SK-N-SH treated with all-trans-retinoic acid at 6 μM for 48 hours (cell line): ENCODE data around the gene MPZL2.

Experiments
- ATAC-seq: fragments of 200-7000 bp; cut with Tn5 transposase; 3 replicates; pipeline ENCODE4 v1.9.1; 2020; ENCODE audit warnings: mild to moderate bottlenecking, moderate library complexity
- ARNTL ChIP-seq: fragments of 450-650 bp; formaldehyde crosslinking; IDR thresholded peaks from 2 replicates; pipeline ENCODE4 v1.5.0; 2020; ENCODE audit warnings: low read depth, mild to moderate bottlenecking, moderate library complexity, borderline replicate concordance
- BACH2 ChIP-seq: fragments of 250-450 bp; sonication (Bioruptor Pico); IDR thresholded peaks from 2 replicates; pipeline ENCODE4 v1.9.0; 2021; ENCODE audit warnings: mild to moderate bottlenecking, borderline replicate concordance
- CSDC2 ChIP-seq: fragments of 250-450 bp; sonication (Bioruptor Pico); IDR thresholded peaks from 2 replicates; pipeline ENCODE4 v1.5.0; 2020; ENCODE audit warnings: mild to moderate bottlenecking, moderate library complexity
- ESRRG ChIP-seq: fragments of 250-450 bp; sonication (Bioruptor Pico); IDR thresholded peaks from 2 replicates; pipeline ENCODE4 v1.6.1; 2021; ENCODE audit warnings: mild to moderate bottlenecking
- GLIS3 ChIP-seq: fragments of 250-450 bp; sonication (Bioruptor Pico); IDR thresholded peaks from 2 replicates; pipeline ENCODE4 v1.5.0; 2020; ENCODE audit warnings: mild to moderate bottlenecking, moderate library complexity
- ISL1 ChIP-seq: fragments of 250-450 bp; sonication (Bioruptor Pico); IDR thresholded peaks from 2 replicates; pipeline ENCODE4 v2.1.2; 2022; ENCODE audit warnings: mild to moderate bottlenecking, moderate library complexity
- OSR1 ChIP-seq: fragments of 250-450 bp; sonication (Bioruptor Pico); IDR thresholded peaks from 2 replicates; pipeline ENCODE4 v1.8.0; 2022; ENCODE audit warnings: moderate library complexity, mild to moderate bottlenecking, inconsistent platforms
- PPARA ChIP-seq: fragments of 250-450 bp; sonication (Bioruptor Pico); IDR thresholded peaks from 2 replicates; pipeline ENCODE4 v1.5.0; 2020; ENCODE audit warnings: mild to moderate bottlenecking, borderline replicate concordance
- RARB ChIP-seq: fragments of 250-450 bp; sonication (Bioruptor Pico); IDR thresholded peaks from 2 replicates; pipeline ENCODE4 v1.8.0; 2021; ENCODE audit warnings: mild to moderate bottlenecking, moderate library complexity
- SNAI2 ChIP-seq: fragments of 250-450 bp; sonication (Bioruptor Pico); IDR thresholded peaks from 2 replicates; pipeline ENCODE4 v1.5.0; 2020; ENCODE audit warnings: mild to moderate bottlenecking, moderate library complexity
- TCF4 ChIP-seq: fragments of 250-450 bp; sonication (Bioruptor Pico); IDR thresholded peaks from 2 replicates; pipeline ENCODE4 v1.8.0; 2021; ENCODE audit warnings: mild to moderate bottlenecking, moderate library complexity, borderline replicate concordance
- TOX ChIP-seq: fragments of 250-450 bp; sonication (Bioruptor Pico); IDR thresholded peaks from 2 replicates; pipeline ENCODE4 v1.8.0; 2021; ENCODE audit warnings: mild to moderate bottlenecking, moderate library complexity, borderline replicate concordance
- ZC3H10 ChIP-seq: fragments of 250-450 bp; sonication (Bioruptor Pico); IDR thresholded peaks from 2 replicates; pipeline ENCODE4 v1.5.1; 2021; ENCODE audit warnings: mild to moderate bottlenecking, moderate library complexity
- ZFP3 ChIP-seq: fragments of 250-450 bp; sonication (Bioruptor Pico); IDR thresholded peaks from 2 replicates; pipeline ENCODE4 v1.5.0; 2020; ENCODE audit warnings: mild to moderate bottlenecking, moderate library complexity
- ZFP30 ChIP-seq: fragments of 450-650 bp; formaldehyde crosslinking; IDR thresholded peaks from 2 replicates; pipeline ENCODE4 v1.5.0; 2022; ENCODE audit warnings: mild to moderate bottlenecking, moderate library complexity
- ZNF565 ChIP-seq: fragments of 450-650 bp; formaldehyde crosslinking; conservative IDR thresholded peaks from 2 replicates; pipeline ENCODE4 v1.5.0; 2020; ENCODE audit warnings: low read depth, mild to moderate bottlenecking, moderate library complexity
- ZNF70 ChIP-seq: fragments of 450-650 bp; formaldehyde crosslinking; IDR thresholded peaks from 2 replicates; pipeline ENCODE4 v1.5.0; 2020; ENCODE audit warnings: mild to moderate bottlenecking, moderate library complexity
- ZNF8 ChIP-seq: fragments of 450-650 bp; formaldehyde crosslinking; IDR thresholded peaks from 2 replicates; pipeline ENCODE4 v1.5.0; 2020; ENCODE audit warnings: mild to moderate bottlenecking, moderate library complexity
- TF ChIP-seq, protein P1 (sequence below): fragments of 250-450 bp; sonication (Bioruptor Pico); IDR thresholded peaks from 2 replicates; pipeline ENCODE4 v1.5.0; 2020; ENCODE audit warnings: mild to moderate bottlenecking, moderate library complexity
- TF ChIP-seq, protein P2 (sequence below): fragments of 250-450 bp; sonication (Bioruptor Pico); IDR thresholded peaks from 2 replicates; pipeline ENCODE4 v1.8.0; 2021; ENCODE audit warnings: low read depth, mild to moderate bottlenecking, moderate library complexity, borderline replicate concordance
- TF ChIP-seq, protein P3 (sequence below): fragments of 250-450 bp; sonication (Bioruptor Pico); IDR thresholded peaks from 2 replicates; pipeline ENCODE4 v1.5.1; 2020; ENCODE audit warnings: low read depth, mild to moderate bottlenecking, moderate library complexity
- TF ChIP-seq, protein P4 (sequence below): fragments of 250-450 bp; sonication (Bioruptor Pico); IDR thresholded peaks from 2 replicates; pipeline ENCODE4 v1.5.1; 2021; ENCODE audit warnings: mild to moderate bottlenecking, moderate library complexity
- TF ChIP-seq, protein P5 (sequence below): fragments of 250-450 bp; sonication (Bioruptor Pico); IDR thresholded peaks from 2 replicates; pipeline ENCODE4 v1.8.0; 2020; ENCODE audit warnings: mild to moderate bottlenecking, moderate library complexity, borderline replicate concordance

MPZL2 gene

DNA sequence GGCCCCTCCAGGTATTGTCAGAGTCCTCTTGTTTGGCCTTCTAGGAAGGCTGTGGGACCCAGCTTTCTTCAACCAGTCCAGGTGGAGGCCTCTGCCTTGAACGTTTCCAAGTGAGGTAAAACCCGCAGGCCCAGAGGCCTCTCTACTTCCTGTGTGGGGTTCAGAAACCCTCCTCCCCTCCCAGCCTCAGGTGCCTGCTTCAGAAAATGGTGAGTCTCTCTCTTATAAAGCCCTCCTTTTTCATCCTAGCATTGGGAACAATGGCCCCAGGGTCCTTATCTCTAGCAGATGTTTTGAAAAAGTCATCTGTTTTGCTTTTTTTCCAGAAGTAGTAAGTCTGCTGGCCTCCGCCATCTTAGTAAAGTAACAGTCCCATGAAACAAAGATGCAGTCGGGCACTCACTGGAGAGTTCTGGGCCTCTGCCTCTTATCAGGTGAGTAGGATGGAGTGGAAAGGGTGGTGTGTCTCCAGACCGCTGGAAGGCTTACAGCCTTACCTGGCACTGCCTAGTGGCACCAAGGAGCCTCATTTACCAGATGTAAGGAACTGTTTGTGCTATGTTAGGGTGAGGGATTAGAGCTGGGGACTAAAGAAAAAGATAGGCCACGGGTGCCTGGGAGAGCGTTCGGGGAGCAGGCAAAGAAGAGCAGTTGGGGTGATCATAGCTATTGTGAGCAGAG, 40.6 kb upstream of the MPZL2 start, which contains the start of gene CD3E:
Gene CD3E (plus strand): TSS at position 163 of the 681 bp plus-strand sequence. CDS start 223 bp downstream, at position 386.
- no peak for ATAC-seq
- TF ChIP-seq RARB (CRISPR knock-in tag), result no peak
- TF ChIP-seq PPARA (CRISPR knock-in tag), result no peak
- no peak for TF ChIP-seq ISL1 (CRISPR knock-in tag)
- TF ChIP-seq ZFP30 (CRISPR knock-in tag), result no peak
- no peak for TF ChIP-seq SNAI2 (CRISPR knock-in tag)
- TF ChIP-seq ZNF8, result no peak
- TF ChIP-seq BACH2 (CRISPR knock-in tag), result no peak
- TF ChIP-seq, protein P1, sequence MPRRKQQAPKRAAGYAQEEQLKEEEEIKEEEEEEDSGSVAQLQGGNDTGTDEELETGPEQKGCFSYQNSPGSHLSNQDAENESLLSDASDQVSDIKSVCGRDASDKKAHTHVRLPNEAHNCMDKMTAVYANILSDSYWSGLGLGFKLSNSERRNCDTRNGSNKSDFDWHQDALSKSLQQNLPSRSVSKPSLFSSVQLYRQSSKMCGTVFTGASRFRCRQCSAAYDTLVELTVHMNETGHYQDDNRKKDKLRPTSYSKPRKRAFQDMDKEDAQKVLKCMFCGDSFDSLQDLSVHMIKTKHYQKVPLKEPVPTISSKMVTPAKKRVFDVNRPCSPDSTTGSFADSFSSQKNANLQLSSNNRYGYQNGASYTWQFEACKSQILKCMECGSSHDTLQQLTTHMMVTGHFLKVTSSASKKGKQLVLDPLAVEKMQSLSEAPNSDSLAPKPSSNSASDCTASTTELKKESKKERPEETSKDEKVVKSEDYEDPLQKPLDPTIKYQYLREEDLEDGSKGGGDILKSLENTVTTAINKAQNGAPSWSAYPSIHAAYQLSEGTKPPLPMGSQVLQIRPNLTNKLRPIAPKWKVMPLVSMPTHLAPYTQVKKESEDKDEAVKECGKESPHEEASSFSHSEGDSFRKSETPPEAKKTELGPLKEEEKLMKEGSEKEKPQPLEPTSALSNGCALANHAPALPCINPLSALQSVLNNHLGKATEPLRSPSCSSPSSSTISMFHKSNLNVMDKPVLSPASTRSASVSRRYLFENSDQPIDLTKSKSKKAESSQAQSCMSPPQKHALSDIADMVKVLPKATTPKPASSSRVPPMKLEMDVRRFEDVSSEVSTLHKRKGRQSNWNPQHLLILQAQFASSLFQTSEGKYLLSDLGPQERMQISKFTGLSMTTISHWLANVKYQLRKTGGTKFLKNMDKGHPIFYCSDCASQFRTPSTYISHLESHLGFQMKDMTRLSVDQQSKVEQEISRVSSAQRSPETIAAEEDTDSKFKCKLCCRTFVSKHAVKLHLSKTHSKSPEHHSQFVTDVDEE (CRISPR knock-in tag), result no peak
- TF ChIP-seq, protein P2, sequence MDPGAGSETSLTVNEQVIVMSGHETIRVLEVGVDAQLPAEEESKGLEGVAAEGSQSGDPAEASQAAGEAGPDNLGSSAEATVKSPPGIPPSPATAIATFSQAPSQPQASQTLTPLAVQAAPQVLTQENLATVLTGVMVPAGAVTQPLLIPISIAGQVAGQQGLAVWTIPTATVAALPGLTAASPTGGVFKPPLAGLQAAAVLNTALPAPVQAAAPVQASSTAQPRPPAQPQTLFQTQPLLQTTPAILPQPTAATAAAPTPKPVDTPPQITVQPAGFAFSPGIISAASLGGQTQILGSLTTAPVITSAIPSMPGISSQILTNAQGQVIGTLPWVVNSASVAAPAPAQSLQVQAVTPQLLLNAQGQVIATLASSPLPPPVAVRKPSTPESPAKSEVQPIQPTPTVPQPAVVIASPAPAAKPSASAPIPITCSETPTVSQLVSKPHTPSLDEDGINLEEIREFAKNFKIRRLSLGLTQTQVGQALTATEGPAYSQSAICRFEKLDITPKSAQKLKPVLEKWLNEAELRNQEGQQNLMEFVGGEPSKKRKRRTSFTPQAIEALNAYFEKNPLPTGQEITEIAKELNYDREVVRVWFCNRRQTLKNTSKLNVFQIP (CRISPR knock-in tag), result no peak
- no peak for TF ChIP-seq GLIS3 (CRISPR knock-in tag)
- TF ChIP-seq, protein P3, sequence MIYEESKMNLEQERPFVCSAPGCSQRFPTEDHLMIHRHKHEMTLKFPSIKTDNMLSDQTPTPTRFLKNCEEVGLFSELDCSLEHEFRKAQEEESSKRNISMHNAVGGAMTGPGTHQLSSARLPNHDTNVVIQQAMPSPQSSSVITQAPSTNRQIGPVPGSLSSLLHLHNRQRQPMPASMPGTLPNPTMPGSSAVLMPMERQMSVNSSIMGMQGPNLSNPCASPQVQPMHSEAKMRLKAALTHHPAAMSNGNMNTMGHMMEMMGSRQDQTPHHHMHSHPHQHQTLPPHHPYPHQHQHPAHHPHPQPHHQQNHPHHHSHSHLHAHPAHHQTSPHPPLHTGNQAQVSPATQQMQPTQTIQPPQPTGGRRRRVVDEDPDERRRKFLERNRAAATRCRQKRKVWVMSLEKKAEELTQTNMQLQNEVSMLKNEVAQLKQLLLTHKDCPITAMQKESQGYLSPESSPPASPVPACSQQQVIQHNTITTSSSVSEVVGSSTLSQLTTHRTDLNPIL (CRISPR knock-in tag), result no peak
- TF ChIP-seq CSDC2 (CRISPR knock-in tag), result no peak
- TF ChIP-seq ZNF70 (CRISPR knock-in tag), result no peak
- no peak for TF ChIP-seq OSR1 (CRISPR knock-in tag)
- no peak for TF ChIP-seq TOX (CRISPR knock-in tag)

DNA sequence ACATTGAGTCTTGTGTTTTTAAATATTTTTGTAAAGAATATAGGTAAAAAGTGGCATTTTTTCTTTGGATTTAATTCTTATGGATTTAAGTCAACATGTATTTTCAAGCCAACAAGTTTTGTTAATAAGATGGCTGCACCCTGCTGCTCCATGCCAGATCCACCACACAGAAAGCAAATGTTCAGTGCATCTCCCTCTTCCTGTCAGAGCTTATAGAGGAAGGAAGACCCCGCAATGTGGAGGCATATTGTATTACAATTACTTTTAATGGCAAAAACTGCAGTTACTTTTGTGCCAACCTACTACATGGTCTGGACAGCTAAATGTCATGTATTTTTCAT, 40.1 kb upstream of the MPZL2 start:
- TF ChIP-seq ZFP3 (no peak), ZNF70 (CRISPR knock-in tag) (no peak), CSDC2 (CRISPR knock-in tag) (no peak), TOX (CRISPR knock-in tag) (no peak), ZNF565 (no peak), ZC3H10 (CRISPR knock-in tag) (no peak), GLIS3 (CRISPR knock-in tag) (no peak), ZFP30 (CRISPR knock-in tag) (no peak), SNAI2 (CRISPR knock-in tag) (no peak), BACH2 (CRISPR knock-in tag) (no peak), TCF4 (CRISPR knock-in tag) (no peak), ARNTL (CRISPR knock-in tag) (no peak), ZNF8 (no peak), ESRRG (CRISPR knock-in tag) (no peak)
- TF ChIP-seq, protein P3 (CRISPR knock-in tag), result no peak
- TF ChIP-seq, protein P4, sequence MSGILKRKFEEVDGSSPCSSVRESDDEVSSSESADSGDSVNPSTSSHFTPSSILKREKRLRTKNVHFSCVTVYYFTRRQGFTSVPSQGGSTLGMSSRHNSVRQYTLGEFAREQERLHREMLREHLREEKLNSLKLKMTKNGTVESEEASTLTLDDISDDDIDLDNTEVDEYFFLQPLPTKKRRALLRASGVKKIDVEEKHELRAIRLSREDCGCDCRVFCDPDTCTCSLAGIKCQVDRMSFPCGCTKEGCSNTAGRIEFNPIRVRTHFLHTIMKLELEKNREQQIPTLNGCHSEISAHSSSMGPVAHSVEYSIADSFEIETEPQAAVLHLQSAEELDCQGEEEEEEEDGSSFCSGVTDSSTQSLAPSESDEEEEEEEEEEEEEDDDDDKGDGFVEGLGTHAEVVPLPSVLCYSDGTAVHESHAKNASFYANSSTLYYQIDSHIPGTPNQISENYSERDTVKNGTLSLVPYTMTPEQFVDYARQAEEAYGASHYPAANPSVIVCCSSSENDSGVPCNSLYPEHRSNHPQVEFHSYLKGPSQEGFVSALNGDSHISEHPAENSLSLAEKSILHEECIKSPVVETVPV (CRISPR knock-in tag), result no peak
- TF ChIP-seq, protein P5, sequence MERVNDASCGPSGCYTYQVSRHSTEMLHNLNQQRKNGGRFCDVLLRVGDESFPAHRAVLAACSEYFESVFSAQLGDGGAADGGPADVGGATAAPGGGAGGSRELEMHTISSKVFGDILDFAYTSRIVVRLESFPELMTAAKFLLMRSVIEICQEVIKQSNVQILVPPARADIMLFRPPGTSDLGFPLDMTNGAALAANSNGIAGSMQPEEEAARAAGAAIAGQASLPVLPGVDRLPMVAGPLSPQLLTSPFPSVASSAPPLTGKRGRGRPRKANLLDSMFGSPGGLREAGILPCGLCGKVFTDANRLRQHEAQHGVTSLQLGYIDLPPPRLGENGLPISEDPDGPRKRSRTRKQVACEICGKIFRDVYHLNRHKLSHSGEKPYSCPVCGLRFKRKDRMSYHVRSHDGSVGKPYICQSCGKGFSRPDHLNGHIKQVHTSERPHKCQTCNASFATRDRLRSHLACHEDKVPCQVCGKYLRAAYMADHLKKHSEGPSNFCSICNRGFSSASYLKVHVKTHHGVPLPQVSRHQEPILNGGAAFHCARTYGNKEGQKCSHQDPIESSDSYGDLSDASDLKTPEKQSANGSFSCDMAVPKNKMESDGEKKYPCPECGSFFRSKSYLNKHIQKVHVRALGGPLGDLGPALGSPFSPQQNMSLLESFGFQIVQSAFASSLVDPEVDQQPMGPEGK, result no peak
- TF ChIP-seq, protein P1 (CRISPR knock-in tag), result no peak
- TF ChIP-seq, protein P2 (CRISPR knock-in tag), result no peak
- ATAC-seq, result no peak
